ENCODE data around the gene SPOCK1.

- TF ChIP-seq, protein P1, sequence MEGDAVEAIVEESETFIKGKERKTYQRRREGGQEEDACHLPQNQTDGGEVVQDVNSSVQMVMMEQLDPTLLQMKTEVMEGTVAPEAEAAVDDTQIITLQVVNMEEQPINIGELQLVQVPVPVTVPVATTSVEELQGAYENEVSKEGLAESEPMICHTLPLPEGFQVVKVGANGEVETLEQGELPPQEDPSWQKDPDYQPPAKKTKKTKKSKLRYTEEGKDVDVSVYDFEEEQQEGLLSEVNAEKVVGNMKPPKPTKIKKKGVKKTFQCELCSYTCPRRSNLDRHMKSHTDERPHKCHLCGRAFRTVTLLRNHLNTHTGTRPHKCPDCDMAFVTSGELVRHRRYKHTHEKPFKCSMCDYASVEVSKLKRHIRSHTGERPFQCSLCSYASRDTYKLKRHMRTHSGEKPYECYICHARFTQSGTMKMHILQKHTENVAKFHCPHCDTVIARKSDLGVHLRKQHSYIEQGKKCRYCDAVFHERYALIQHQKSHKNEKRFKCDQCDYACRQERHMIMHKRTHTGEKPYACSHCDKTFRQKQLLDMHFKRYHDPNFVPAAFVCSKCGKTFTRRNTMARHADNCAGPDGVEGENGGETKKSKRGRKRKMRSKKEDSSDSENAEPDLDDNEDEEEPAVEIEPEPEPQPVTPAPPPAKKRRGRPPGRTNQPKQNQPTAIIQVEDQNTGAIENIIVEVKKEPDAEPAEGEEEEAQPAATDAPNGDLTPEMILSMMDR (conservative IDR thresholded peaks at IDR 0.05; ENCODE audit: low read depth in 2 of 2), result no peak
- TF ChIP-seq EZH2 (IDR thresholded peaks at IDR 0.05; ENCODE audit: low read depth, unreplicated experiment) (no peak), NANOG (IDR thresholded peaks at IDR 0.05; ENCODE audit: borderline replicate concordance) (no peak)
These were observed 314.4 kb downstream of the SPOCK1 start for GRCh38 chr5:137184734-137185133.

All from GM23338 (cell line).